Liver (tissue), 9 donors: ENCODE measurements around the gene HACE1. TPM values are rescaled to one million over a fixed set of nuclear protein-coding genes. Genes with fewer than 3 reads are reported as not detected.

Experiments used
- DNase-seq: peaks from one replicate; pipeline ENCODE4 v3.0.0-alpha.2; 2017; ENCODE audit warnings: low spot score
- H3K27ac ChIP-seq, 2 donors: one replicate each; pipeline ENCODE4 v1.7.0; 2013; ENCODE audit warnings: inconsistent platforms in 2 of 2, low read length in 2 of 2, control low read depth in 1 of 2, low read depth in 1 of 2, mild to moderate bottlenecking in 1 of 2
- H3K27me3 ChIP-seq, 4 donors: one replicate each; pipeline versions ENCODE4 v1.6.1 to v1.7.0; 2013; ENCODE audit warnings: low read length in 3 of 4, inconsistent platforms in 1 of 4, mild to moderate bottlenecking in 1 of 4, moderate library complexity in 1 of 4; ENCODE audit not compliant: control insufficient read depth in 4 of 4, insufficient read depth in 4 of 4
- H3K36me3 ChIP-seq, 4 donors: one replicate each; pipeline versions ENCODE4 v1.6.1 to v1.7.0; 2013; ENCODE audit warnings: low read length in 3 of 4, mild to moderate bottlenecking in 3 of 4, low read depth in 1 of 4, moderate library complexity in 1 of 4; ENCODE audit not compliant: control insufficient read depth in 4 of 4, insufficient read depth in 3 of 4
- H3K4me1 ChIP-seq, 4 donors: one replicate each; pipeline versions ENCODE4 v1.6.1 to v1.7.0; 2013; ENCODE audit warnings: low read length in 3 of 4, mild to moderate bottlenecking in 3 of 4, moderate library complexity in 1 of 4; ENCODE audit not compliant: control insufficient read depth in 4 of 4, insufficient read depth in 4 of 4
- H3K4me3 ChIP-seq, 3 donors: one replicate each; pipeline versions ENCODE4 v1.6.1 to v1.7.0; 2013; ENCODE audit warnings: low read length in 3 of 3, control low read depth in 1 of 3, low read depth in 1 of 3, mild to moderate bottlenecking in 1 of 3
- H3K9ac ChIP-seq, 2 donors: one replicate each; pipeline ENCODE4 v1.7.0; 2013; ENCODE audit warnings: low read length in 2 of 2, mild to moderate bottlenecking in 2 of 2, moderate library complexity in 2 of 2, control low read depth in 1 of 2, low read depth in 1 of 2
- H3K9me3 ChIP-seq, 4 donors: one replicate each; pipeline versions ENCODE4 v1.6.1 to v1.7.0; 2013; ENCODE audit warnings: low read length in 3 of 4; ENCODE audit not compliant: control insufficient read depth in 4 of 4
- ATF3 ChIP-seq: IDR thresholded peaks from 2 replicates; pipeline ENCODE4 v1.6.1; 2016; ENCODE audit warnings: antibody characterized with exemption
- CTCF ChIP-seq: fragments of 150-350 bp; IDR thresholded peaks from 2 replicates; pipeline ENCODE4 v1.5.1; 2017; ENCODE audit warnings: improper control_type of control experiment, low read depth, low read length; ENCODE audit not compliant: missing input control
- EGR1 ChIP-seq, 2 donors: IDR thresholded peaks; 2 replicates each; pipeline ENCODE4 v1.6.1; 2016 to 2018; ENCODE audit warnings: antibody characterized with exemption in 2 of 2, low read depth in 2 of 2
- FOXA1 ChIP-seq: IDR thresholded peaks from 2 replicates; pipeline ENCODE4 v1.6.1; 2016; ENCODE audit warnings: antibody characterized with exemption
- FOXA2 ChIP-seq: IDR thresholded peaks from 2 replicates; pipeline ENCODE4 v1.6.1; 2016; ENCODE audit warnings: antibody characterized with exemption
- GABPA ChIP-seq, 2 donors: IDR thresholded peaks in 1 of 2; conservative IDR thresholded peaks in 1 of 2; 2 replicates each; pipeline ENCODE4 v1.6.1; 2016; ENCODE audit warnings: antibody characterized with exemption in 2 of 2, mild to moderate bottlenecking in 1 of 2, moderate library complexity in 1 of 2
- HNF4A ChIP-seq, 2 donors: conservative IDR thresholded peaks; 2 replicates each; pipeline ENCODE4 v1.6.1; 2016; ENCODE audit warnings: antibody characterized with exemption in 2 of 2, mild to moderate bottlenecking in 2 of 2
- HNF4G ChIP-seq: IDR thresholded peaks from 2 replicates; pipeline ENCODE4 v1.6.1; 2016; ENCODE audit warnings: antibody characterized with exemption
- JUND ChIP-seq, 2 donors: IDR thresholded peaks; 2 replicates each; pipeline ENCODE4 v1.6.1; 2016; ENCODE audit warnings: antibody characterized with exemption in 2 of 2
- NR2F2 ChIP-seq: IDR thresholded peaks from 2 replicates; pipeline ENCODE4 v1.6.1; 2016; ENCODE audit warnings: antibody characterized with exemption
- RAD21 ChIP-seq, 2 donors: IDR thresholded peaks; 2 replicates each; pipeline ENCODE4 v1.6.1; 2016; ENCODE audit warnings: antibody characterized with exemption in 2 of 2, mild to moderate bottlenecking in 2 of 2
- RXRA ChIP-seq, 2 donors: IDR thresholded peaks; 2 replicates each; pipeline ENCODE4 v1.6.1; 2017 to 2018; ENCODE audit warnings: antibody characterized with exemption in 2 of 2, mild to moderate bottlenecking in 1 of 2
- SP1 ChIP-seq: IDR thresholded peaks from 2 replicates; pipeline ENCODE4 v1.6.1; 2018; ENCODE audit warnings: antibody characterized with exemption, mild to moderate bottlenecking
- TAF1 ChIP-seq: conservative IDR thresholded peaks from 2 replicates; pipeline ENCODE4 v1.6.1; 2016; ENCODE audit warnings: antibody characterized with exemption, mild to moderate bottlenecking
- YY1 ChIP-seq: IDR thresholded peaks from 2 replicates; pipeline ENCODE4 v1.6.1; 2016; ENCODE audit warnings: antibody characterized with exemption, mild to moderate bottlenecking
- WGBS: extraction: QIAGEN DNeasy Blood & Tissue Kit; methylation state at CpG from one replicate; pipeline ENCODE4 v1.1.7; 2013; 5-methylcytosine and 5-hydroxymethylcytosine counted together
- polyA plus RNA-seq, 2 donors: library from polyadenylated mRNA; stranded (reverse) in 1 of 2; unstranded in 1 of 2; fragments of 200-250 nt in 1 of 2; fragments of >200 nt in 1 of 2; fragmentation: Nextera tagmentation in 1 of 2; extraction: Ambion mirVana in 1 of 2; gene quantifications; one replicate each; pipeline versions ENCODE4 v1.2.1 to v1.2.3, GENCODE V29; 2013 to 2015
- total RNA-seq, 2 donors: library from RNA; depleted of rRNA; stranded (reverse); fragments of >200 nt; gene quantifications; one replicate each; pipeline ENCODE4 v1.2.3, GENCODE V29; 2014
- TF ChIP-seq, protein P1 (sequence below): IDR thresholded peaks from 2 replicates; pipeline ENCODE4 v1.6.1; 2016; ENCODE audit warnings: antibody characterized with exemption
- TF ChIP-seq, protein P2 (sequence below): IDR thresholded peaks from 2 replicates; pipeline ENCODE4 v1.6.1; 2016; ENCODE audit warnings: antibody characterized with exemption, mild to moderate bottlenecking
- donor health status: healthy.
- donor health status: healthy.
- donor health status: healthy.
- donor health status: healthy.
- donor health status: healthy.

The HACE1 gene
- total and polyA plus RNA-seq, 4 donors: 1.3 to 7.2 (median 2.5) TPM

DNA sequence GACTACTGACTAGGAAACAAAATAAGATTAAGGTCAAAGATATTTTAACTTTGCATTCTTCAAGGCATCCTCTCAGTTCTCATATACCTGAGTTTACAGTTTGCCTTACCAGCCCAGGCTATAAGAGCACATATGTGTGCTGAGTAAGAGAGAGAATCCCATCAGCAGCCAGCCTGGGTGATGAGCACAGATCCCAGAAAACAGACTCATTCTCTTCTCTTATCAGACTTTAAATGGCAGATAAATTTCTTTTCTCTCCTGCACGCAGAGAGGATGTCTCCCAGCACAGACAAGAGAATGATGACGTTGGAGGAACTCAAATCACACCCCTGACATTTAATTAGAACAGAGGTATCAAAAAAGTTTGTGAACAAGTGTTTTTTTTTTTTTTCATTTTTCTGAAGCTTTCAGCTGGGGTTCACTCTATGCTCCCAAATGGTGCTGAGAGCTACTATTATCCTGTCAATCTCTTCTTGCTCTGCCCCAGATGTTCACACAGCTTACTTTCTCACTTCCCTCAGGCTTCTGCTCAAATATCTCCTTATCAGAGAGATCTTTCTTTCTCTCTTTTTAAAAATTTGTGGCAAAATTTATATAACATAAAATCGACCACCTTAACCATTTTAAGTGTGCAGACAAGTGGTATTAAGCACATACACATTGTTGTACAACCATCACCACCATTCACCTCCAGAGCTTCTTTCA, 22.4 kb upstream of the HACE1 start:
- H3K36me3 ChIP-seq: no peaks in the 10 kb centered on the region
- no peak overlapping the region for H3K4me3 ChIP-seq
- H3K4me1 ChIP-seq: no peaks in the 10 kb centered on the region
- 44% methylated on average over 3 of the region's 3 CpGs for WGBS
- H3K27me3 ChIP-seq: peaks cover 0 to 8% (median 0%) of the 10 kb centered on the region in 4 donors
- no peaks in the 10 kb centered on the region for H3K9me3 ChIP-seq
- H3K27ac ChIP-seq: no peak overlapping the region
- TF ChIP-seq HNF4G: no peak
- no peak for TF ChIP-seq ATF3
- TF ChIP-seq NR2F2: no peak
- no peak for TF ChIP-seq SP1
- TF ChIP-seq YY1: no peak
- TF ChIP-seq HNF4A (conservative IDR thresholded peaks at IDR 0.05): no peak
- no peak for TF ChIP-seq CTCF
- TF ChIP-seq TAF1: no peak
- TF ChIP-seq JUND (IDR thresholded peaks at IDR 0.05): no peak
- TF ChIP-seq FOXA2: no peak
- no peak for TF ChIP-seq RXRA (IDR thresholded peaks at IDR 0.05)
- DNase-seq: no peak
- H3K9ac ChIP-seq: no peak overlapping the region

- 81% methylated on average over 3 of the region's 3 CpGs for WGBS
- Histone ChIP-seq H3K4me3 (no peak overlapping the region), H3K4me1 (peaks cover 3 to 7% (median 5%) of the 10 kb centered on the region in 4 donors), H3K27ac (no peak overlapping the region), H3K27me3 (no peaks in the 10 kb centered on the region), H3K36me3 (no peaks in the 10 kb centered on the region), H3K9ac (no peak overlapping the region), H3K9me3 (no peaks in the 10 kb centered on the region)
- no peak for DNase-seq
- TF ChIP-seq TAF1 (no peak), ATF3 (no peak), FOXA2 (no peak)
These were observed 2.7 kb upstream of the HACE1 start for GRCh38 chr6:104862456-104862855.

DNA sequence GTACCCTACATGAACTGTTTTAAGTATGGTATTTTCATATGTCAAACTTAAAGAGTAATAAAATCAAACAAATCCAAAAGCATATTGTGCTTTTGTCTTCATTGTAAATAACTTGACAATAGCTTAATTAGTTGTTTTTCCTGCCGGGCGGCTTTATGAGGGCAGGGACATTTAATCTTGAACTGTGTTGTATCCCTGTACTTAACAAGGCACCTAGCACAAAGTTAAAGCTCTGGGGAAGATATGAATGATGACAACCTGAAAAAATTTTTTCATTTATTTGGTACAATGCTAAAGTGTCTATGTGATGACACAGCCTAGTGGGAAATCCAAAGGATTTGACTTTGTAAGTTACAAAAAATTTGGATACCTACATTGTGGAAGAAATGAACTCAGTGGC, 502 bp upstream of the HACE1 start:
- no peak for DNase-seq
- peak overlapping the region in 1 of 2 donors; percentile 67 for H3K27ac ChIP-seq
- TF ChIP-seq, protein P1, sequence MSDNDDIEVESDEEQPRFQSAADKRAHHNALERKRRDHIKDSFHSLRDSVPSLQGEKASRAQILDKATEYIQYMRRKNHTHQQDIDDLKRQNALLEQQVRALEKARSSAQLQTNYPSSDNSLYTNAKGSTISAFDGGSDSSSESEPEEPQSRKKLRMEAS: no peak
- TF ChIP-seq NR2F2 (no peak), EGR1 (IDR thresholded peaks at IDR 0.05; ENCODE audit: low read depth in 2 of 2) (no peak), HNF4A (conservative IDR thresholded peaks at IDR 0.05) (no peak), RXRA (IDR thresholded peaks at IDR 0.05) (no peak), ATF3 (no peak), HNF4G (no peak), SP1 (no peak), FOXA2 (no peak), GABPA (IDR thresholded peaks at IDR 0.05 in 1 of 2, conservative IDR thresholded peaks at IDR 0.05 in 1 of 2) (no peak), TAF1 (no peak), YY1 (no peak), FOXA1 (no peak), RAD21 (IDR thresholded peaks at IDR 0.05) (no peak)
- TF ChIP-seq, protein P2, sequence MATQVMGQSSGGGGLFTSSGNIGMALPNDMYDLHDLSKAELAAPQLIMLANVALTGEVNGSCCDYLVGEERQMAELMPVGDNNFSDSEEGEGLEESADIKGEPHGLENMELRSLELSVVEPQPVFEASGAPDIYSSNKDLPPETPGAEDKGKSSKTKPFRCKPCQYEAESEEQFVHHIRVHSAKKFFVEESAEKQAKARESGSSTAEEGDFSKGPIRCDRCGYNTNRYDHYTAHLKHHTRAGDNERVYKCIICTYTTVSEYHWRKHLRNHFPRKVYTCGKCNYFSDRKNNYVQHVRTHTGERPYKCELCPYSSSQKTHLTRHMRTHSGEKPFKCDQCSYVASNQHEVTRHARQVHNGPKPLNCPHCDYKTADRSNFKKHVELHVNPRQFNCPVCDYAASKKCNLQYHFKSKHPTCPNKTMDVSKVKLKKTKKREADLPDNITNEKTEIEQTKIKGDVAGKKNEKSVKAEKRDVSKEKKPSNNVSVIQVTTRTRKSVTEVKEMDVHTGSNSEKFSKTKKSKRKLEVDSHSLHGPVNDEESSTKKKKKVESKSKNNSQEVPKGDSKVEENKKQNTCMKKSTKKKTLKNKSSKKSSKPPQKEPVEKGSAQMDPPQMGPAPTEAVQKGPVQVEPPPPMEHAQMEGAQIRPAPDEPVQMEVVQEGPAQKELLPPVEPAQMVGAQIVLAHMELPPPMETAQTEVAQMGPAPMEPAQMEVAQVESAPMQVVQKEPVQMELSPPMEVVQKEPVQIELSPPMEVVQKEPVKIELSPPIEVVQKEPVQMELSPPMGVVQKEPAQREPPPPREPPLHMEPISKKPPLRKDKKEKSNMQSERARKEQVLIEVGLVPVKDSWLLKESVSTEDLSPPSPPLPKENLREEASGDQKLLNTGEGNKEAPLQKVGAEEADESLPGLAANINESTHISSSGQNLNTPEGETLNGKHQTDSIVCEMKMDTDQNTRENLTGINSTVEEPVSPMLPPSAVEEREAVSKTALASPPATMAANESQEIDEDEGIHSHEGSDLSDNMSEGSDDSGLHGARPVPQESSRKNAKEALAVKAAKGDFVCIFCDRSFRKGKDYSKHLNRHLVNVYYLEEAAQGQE: no peak

More for the DNA sequence above, 502 bp upstream of the HACE1 start:
- Histone ChIP-seq H3K36me3 (no peaks in the 10 kb centered on the region), H3K4me3 (peak overlapping the region in 1 of 3 donors; percentile 69), H3K27me3 (no peaks in the 10 kb centered on the region), H3K4me1 (peaks cover 3 to 7% (median 5%) of the 10 kb centered on the region in 4 donors), H3K9ac (no peak overlapping the region), H3K9me3 (no peaks in the 10 kb centered on the region)
- 89% methylated on average over 2 of the region's 2 CpGs for WGBS
